ENCODE data around the gene EPS15. TPM values are rescaled to one million over a fixed set of nuclear protein-coding genes. Genes with fewer than 3 reads are reported as not detected.

EPS15 gene
- total and polyA plus RNA-seq, 9 of the 15 experiments (the other 6 are each of a cell fraction or from before 2014, with no cell fraction given): 23.1 to 69.0 (median 41.7) TPM

DNA sequence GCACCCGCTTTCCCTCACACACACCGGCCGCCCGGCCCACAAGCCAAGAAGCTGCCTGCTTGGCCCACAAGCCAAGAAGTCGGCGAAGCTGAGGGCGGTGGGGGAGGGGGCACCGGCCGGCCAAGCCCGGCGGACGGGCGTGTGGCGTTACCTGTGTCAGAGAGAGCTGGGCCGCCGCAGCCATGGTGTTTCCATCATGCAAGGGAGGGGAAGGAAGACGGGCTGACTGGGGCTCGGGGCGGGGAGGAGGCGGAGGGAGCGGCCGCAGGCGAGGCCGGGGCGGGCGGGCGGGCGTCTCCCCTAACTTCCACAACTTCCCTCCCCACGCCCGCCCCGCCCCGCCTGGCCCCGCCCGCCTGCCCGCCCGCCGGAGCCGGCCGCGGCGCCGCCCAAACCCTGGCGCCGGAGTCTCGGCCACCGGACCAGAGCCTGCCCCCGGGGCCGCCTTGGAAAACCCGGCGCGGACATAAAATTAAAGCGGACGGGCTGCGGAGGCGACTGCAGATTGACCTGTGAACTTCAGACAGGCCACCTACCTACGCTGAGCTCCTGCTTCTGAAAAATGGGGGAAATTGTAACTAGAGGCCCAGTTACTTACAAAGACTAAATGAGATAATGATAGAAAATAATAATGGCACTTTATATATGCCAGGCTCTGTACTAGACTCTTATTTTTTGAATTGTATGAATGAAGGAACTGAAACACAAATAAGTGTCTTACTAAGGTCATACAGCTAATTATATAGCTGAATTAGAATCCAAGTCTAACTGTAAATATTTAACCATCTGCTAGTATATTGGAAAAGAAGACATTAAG is at the start of gene EPS15 (continued):
- TF ChIP-seq, protein P1, sequence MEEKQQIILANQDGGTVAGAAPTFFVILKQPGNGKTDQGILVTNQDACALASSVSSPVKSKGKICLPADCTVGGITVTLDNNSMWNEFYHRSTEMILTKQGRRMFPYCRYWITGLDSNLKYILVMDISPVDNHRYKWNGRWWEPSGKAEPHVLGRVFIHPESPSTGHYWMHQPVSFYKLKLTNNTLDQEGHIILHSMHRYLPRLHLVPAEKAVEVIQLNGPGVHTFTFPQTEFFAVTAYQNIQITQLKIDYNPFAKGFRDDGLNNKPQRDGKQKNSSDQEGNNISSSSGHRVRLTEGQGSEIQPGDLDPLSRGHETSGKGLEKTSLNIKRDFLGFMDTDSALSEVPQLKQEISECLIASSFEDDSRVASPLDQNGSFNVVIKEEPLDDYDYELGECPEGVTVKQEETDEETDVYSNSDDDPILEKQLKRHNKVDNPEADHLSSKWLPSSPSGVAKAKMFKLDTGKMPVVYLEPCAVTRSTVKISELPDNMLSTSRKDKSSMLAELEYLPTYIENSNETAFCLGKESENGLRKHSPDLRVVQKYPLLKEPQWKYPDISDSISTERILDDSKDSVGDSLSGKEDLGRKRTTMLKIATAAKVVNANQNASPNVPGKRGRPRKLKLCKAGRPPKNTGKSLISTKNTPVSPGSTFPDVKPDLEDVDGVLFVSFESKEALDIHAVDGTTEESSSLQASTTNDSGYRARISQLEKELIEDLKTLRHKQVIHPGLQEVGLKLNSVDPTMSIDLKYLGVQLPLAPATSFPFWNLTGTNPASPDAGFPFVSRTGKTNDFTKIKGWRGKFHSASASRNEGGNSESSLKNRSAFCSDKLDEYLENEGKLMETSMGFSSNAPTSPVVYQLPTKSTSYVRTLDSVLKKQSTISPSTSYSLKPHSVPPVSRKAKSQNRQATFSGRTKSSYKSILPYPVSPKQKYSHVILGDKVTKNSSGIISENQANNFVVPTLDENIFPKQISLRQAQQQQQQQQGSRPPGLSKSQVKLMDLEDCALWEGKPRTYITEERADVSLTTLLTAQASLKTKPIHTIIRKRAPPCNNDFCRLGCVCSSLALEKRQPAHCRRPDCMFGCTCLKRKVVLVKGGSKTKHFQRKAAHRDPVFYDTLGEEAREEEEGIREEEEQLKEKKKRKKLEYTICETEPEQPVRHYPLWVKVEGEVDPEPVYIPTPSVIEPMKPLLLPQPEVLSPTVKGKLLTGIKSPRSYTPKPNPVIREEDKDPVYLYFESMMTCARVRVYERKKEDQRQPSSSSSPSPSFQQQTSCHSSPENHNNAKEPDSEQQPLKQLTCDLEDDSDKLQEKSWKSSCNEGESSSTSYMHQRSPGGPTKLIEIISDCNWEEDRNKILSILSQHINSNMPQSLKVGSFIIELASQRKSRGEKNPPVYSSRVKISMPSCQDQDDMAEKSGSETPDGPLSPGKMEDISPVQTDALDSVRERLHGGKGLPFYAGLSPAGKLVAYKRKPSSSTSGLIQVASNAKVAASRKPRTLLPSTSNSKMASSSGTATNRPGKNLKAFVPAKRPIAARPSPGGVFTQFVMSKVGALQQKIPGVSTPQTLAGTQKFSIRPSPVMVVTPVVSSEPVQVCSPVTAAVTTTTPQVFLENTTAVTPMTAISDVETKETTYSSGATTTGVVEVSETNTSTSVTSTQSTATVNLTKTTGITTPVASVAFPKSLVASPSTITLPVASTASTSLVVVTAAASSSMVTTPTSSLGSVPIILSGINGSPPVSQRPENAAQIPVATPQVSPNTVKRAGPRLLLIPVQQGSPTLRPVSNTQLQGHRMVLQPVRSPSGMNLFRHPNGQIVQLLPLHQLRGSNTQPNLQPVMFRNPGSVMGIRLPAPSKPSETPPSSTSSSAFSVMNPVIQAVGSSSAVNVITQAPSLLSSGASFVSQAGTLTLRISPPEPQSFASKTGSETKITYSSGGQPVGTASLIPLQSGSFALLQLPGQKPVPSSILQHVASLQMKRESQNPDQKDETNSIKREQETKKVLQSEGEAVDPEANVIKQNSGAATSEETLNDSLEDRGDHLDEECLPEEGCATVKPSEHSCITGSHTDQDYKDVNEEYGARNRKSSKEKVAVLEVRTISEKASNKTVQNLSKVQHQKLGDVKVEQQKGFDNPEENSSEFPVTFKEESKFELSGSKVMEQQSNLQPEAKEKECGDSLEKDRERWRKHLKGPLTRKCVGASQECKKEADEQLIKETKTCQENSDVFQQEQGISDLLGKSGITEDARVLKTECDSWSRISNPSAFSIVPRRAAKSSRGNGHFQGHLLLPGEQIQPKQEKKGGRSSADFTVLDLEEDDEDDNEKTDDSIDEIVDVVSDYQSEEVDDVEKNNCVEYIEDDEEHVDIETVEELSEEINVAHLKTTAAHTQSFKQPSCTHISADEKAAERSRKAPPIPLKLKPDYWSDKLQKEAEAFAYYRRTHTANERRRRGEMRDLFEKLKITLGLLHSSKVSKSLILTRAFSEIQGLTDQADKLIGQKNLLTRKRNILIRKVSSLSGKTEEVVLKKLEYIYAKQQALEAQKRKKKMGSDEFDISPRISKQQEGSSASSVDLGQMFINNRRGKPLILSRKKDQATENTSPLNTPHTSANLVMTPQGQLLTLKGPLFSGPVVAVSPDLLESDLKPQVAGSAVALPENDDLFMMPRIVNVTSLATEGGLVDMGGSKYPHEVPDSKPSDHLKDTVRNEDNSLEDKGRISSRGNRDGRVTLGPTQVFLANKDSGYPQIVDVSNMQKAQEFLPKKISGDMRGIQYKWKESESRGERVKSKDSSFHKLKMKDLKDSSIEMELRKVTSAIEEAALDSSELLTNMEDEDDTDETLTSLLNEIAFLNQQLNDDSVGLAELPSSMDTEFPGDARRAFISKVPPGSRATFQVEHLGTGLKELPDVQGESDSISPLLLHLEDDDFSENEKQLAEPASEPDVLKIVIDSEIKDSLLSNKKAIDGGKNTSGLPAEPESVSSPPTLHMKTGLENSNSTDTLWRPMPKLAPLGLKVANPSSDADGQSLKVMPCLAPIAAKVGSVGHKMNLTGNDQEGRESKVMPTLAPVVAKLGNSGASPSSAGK (IDR thresholded peaks at IDR 0.05): 0 out of 2 replicates have a peak, but pooled peaks have one; percentile 11
- TF ChIP-seq ZNF584 (CRISPR knock-in tag; IDR thresholded peaks at IDR 0.05; ENCODE audit: low read depth) (no peak), SMARCB1 (IDR thresholded peaks at IDR 0.05; ENCODE audit: insufficient read length, low read depth) (no peak), BACH1 (tag; IDR thresholded peaks at IDR 0.05) (peak; percentile 31; the same call in 1 of the 2 replicates), SAFB2 (IDR thresholded peaks at IDR 0.05; ENCODE audit: borderline replicate concordance, low read depth, low read length, severe bottlenecking) (no peak), BRD4 (IDR thresholded peaks at IDR 0.05) (peak; percentile 92)
- TF ChIP-seq, protein P2, sequence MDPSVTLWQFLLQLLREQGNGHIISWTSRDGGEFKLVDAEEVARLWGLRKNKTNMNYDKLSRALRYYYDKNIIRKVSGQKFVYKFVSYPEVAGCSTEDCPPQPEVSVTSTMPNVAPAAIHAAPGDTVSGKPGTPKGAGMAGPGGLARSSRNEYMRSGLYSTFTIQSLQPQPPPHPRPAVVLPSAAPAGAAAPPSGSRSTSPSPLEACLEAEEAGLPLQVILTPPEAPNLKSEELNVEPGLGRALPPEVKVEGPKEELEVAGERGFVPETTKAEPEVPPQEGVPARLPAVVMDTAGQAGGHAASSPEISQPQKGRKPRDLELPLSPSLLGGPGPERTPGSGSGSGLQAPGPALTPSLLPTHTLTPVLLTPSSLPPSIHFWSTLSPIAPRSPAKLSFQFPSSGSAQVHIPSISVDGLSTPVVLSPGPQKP (CRISPR knock-in tag; IDR thresholded peaks at IDR 0.05): no peak
- TF ChIP-seq, protein P3, sequence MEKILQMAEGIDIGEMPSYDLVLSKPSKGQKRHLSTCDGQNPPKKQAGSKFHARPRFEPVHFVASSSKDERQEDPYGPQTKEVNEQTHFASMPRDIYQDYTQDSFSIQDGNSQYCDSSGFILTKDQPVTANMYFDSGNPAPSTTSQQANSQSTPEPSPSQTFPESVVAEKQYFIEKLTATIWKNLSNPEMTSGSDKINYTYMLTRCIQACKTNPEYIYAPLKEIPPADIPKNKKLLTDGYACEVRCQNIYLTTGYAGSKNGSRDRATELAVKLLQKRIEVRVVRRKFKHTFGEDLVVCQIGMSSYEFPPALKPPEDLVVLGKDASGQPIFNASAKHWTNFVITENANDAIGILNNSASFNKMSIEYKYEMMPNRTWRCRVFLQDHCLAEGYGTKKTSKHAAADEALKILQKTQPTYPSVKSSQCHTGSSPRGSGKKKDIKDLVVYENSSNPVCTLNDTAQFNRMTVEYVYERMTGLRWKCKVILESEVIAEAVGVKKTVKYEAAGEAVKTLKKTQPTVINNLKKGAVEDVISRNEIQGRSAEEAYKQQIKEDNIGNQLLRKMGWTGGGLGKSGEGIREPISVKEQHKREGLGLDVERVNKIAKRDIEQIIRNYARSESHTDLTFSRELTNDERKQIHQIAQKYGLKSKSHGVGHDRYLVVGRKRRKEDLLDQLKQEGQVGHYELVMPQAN (IDR thresholded peaks at IDR 0.05; ENCODE audit: borderline replicate concordance): peak; percentile 50; the same call in 1 of the 2 replicates
- TF ChIP-seq, protein P4, sequence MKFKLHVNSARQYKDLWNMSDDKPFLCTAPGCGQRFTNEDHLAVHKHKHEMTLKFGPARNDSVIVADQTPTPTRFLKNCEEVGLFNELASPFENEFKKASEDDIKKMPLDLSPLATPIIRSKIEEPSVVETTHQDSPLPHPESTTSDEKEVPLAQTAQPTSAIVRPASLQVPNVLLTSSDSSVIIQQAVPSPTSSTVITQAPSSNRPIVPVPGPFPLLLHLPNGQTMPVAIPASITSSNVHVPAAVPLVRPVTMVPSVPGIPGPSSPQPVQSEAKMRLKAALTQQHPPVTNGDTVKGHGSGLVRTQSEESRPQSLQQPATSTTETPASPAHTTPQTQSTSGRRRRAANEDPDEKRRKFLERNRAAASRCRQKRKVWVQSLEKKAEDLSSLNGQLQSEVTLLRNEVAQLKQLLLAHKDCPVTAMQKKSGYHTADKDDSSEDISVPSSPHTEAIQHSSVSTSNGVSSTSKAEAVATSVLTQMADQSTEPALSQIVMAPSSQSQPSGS (CRISPR knock-in tag; IDR thresholded peaks at IDR 0.05): no peak

Data from K562 (cell line).